NCI-H1105 (cell line): ENCODE data around the gene KRTAP23-1.

ENCODE experiments used
- DNase-seq: peaks from one replicate; lab custom pipeline; 2025; lab: John Stamatoyannopoulos, UW

KRTAP23-1 gene, protein sequence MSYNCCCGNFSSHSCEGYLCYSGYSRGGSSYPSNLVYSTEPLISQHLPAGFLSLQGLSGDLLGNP

GRCh38 chr21:30348506-30348905 is at the start of gene KRTAP23-1:
Gene KRTAP23-1 (minus strand): TSS chr21:30348606. CDS start chr21:30348606, 0 bp downstream.
- DNase-seq, result no peak

GRCh38 chr21:30395731-30396130 is 47.3 kb upstream of the KRTAP23-1 start, which contains the start of gene KRTAP13-1:
Gene KRTAP13-1 (plus strand): TSS chr21:30396031. CDS start chr21:30396087, 56 bp downstream.
- no peak for DNase-seq

DNA sequence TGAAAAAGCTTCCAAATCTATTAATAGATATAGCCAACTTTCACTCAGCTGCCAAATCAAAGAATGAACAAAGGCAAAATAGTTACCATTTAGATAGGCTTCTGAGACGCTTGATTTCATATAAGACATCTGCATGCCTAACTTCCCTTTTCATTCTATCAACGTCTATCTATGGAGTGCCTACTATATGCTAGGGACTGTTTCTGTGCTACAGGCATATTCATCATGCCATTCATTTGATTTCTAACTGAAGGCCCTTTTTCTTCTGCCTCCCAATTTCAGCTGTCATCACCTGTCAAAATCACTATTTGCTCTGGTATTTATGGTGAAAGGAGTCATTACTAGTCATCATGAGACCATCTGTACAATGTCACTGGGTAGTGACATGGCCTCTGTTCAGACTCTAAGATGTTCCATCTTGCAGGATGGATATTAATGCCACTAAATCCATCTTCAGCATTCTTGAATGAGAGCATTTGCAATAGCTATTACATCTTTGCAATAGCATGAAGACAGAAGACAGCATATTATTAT is 43.2 kb upstream of the KRTAP23-1 start:
- no peak for DNase-seq

GRCh38 chr21:30382201-30382600 is 33.8 kb upstream of the KRTAP23-1 start:
- DNase-seq, result no peak

- DNase-seq, result no peak
Measured at GRCh38 chr21:30372139-30372770, 23.8 kb upstream of the KRTAP23-1 start, which contains the start of gene KRTAP13-2. Gene KRTAP13-2 (minus strand): TSS chr21:30372271. CDS start chr21:30372213, 58 bp downstream.

DNA sequence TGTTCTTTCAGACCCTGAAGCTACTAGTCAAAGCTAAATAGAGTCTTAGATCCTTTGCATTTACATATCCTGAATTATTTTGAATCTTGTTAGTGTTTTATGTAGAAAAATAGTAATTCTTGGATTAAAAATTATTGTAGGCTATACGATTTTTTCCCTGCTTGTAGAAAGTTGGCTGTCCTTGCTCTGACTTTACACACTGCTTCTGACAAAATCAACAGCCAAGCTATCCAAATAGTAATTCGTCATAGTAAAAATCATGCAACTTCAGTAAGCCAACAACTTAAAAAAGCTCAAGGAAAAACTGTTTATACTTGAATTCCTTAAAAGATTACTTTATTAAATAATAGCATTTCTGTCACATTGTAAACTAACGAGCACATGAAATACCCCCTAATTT is 7.5 kb upstream of the KRTAP23-1 start:
- no peak for DNase-seq

- no peak for DNase-seq
Measured at GRCh38 chr21:30354308-30355005, 6.1 kb upstream of the KRTAP23-1 start.

DNA sequence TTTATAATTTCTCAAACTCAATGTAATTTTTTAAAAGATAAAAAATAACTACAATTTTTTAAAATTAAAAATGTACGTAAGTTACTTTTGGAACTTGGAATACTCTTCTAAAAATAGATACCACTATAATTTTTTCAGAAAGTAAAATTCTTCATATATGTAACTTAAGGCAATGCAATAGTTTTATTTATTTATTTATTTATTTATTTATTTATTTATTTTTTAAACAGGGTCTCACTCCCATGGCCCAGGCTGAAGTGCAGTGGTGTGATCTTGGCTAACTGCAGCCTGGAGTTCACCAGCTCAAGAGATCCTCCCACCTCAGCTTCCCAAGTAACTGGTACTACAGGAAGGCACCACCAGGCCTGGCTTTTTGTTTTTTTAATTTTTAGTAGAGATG is 3.1 kb upstream of the KRTAP23-1 start:
- DNase-seq, result no peak

- no peak for DNase-seq
Measured at GRCh38 chr21:30349572-30349971, 1.2 kb upstream of the KRTAP23-1 start.

GRCh38 chr21:30345014-30345413 is 3.4 kb downstream of the KRTAP23-1 start:
- no peak for DNase-seq

GRCh38 chr21:30340714-30341573 is 7.5 kb downstream of the KRTAP23-1 start:
- no peak for DNase-seq

DNA sequence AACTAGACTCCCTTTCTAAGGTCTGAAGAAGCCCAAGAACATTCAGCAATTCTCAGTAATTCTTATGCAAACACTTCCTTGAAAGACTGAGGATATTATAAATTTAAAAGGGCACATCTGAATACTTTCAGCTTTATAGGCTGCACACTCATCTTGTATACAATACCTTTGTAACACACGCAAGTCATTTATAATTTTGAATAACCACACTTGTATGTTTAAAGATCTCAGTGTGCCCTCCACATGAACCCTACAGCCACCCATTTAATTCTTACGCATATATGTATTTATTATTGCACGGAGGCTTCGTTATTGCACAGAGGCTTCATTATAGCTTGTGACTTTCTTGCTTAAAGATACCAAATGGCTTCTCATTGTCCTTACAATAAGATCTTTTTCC is 9.7 kb downstream of the KRTAP23-1 start:
- DNase-seq, result no peak

GRCh38 chr21:30337772-30338171 is 10.6 kb downstream of the KRTAP23-1 start:
- no peak for DNase-seq

DNA sequence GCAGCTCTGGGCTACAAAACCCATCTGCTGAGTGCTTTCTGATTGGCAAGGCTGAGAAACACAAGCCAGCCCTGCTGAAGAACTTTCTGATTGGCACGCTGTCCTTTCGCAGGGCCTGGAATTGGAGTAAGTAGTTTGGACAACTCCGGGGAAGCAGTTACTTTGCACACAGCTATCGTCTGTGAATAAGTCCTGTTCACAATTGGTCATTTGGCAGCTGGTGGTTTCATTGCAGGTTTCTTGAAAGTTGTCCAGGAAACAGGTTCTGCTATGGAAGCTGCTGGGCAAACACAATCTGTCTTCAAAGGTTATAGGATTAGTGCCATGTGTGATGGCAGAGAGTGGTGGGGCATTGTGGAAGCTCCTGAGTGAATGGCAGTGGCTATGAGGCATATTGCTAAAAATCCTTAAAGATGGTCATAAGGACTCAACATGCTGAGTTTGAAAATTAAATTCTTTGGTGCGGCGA is 11.1 kb downstream of the KRTAP23-1 start, which contains the start of gene KRTAP27-1:
Gene KRTAP27-1, minus strand, starts transcription at position 419 of the 469 bp plus-strand sequence. Its CDS starts 26 bp downstream, at position 393.
- DNase-seq, result no peak

- no peak for DNase-seq
Measured at GRCh38 chr21:30336596-30336995, 11.8 kb downstream of the KRTAP23-1 start.

DNA sequence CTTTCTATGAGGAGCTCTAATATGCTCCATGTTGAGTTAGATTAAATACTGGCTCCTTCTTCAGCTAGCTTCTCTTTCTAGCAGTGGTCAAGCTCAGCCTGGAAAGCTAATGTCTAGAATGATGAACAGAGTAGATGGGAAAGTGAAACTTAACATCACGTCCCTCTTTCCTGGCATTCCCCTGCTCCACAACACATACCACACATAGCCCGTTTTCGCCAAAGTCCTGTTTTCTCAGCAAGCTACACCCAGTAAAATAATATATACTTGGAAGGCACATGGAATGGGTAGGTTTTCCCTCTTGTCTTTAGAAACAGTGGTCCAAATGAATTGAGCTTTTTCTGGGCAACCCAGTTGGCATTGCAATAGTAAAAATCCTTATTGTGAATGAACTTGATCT is 14.7 kb downstream of the KRTAP23-1 start:
- DNase-seq, result no peak

GRCh38 chr21:30332681-30333080 is 15.7 kb downstream of the KRTAP23-1 start:
- DNase-seq, result no peak

DNA sequence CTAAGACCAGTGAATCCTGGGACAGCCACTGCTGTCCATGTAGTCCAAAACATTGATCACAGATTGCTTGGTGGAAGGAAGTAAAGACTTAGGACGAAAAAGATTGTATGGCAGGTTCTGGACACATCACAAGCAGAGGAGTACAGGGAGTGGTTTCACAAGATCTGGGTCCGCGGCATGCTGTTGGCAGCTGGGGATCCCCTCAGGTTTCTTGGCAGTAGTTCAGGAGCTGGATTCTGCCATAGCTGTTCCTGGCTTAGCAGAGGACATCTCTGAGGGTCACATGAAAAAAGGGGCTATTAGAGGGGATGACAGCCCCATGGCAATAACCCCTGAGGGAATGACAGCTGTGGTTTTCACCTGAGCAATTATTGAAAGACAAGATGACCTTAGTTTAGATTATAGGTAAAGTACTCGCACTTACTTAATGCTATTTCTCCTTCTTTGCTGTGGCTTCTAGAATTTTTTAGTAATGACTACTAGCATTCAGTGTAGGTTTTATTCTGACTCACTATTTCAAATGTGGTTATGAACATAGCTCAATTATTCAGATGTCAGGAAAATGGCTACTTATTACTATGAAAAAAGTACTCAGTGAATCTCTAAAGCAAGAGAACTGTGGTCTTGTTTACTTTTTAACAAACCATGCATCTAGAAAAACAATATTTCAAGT is 19.1 kb downstream of the KRTAP23-1 start:
- DNase-seq, result no peak

DNA sequence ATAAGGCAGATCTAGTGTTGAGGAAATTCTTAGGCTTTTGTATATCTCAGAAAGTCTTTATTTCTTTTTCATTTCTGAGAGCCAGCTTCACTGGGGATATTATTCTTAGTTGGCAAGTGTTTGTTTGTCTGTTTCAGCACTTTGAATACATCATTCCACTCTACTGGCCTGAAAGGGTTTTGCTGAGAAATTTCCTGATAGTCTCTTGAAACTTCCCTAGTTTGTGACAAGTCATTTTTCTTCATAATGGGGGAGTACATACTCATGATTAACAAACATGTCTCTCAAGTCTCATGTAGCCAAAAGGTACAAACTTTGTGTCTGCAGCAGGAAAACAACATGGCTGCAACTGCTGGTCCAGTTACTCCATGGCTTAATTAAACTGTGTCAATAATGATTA is 22.0 kb downstream of the KRTAP23-1 start:
- no peak for DNase-seq

GRCh38 chr21:30320215-30320614 is 28.2 kb downstream of the KRTAP23-1 start, which contains the start of gene KRTAP26-1:
Gene KRTAP26-1 (minus strand): TSS chr21:30320315. CDS start chr21:30320035, 280 bp downstream.
- no peak for DNase-seq

- no peak for DNase-seq
Measured at GRCh38 chr21:30315701-30316100, 32.7 kb downstream of the KRTAP23-1 start.
